GM18867 (cell line): ENCODE data around the gene TEFM.
A peak's percentile ranks its signal among the peaks of the same experiment; 100 is the strongest.
"Not testable (repeated sequence)": the region's sequence is repeated elsewhere in the genome, so short reads cannot be mapped to it uniquely, and the experiment has no call there.

Experiments
- ATAC-seq: cut with Tn5 transposase; IDR thresholded peaks from one replicate; pipeline ENCODE4 v1.9.1; 2021; ENCODE audit warnings: mild to moderate bottlenecking, moderate library complexity; ENCODE audit not compliant: unreplicated experiment

The TEFM gene

DNA sequence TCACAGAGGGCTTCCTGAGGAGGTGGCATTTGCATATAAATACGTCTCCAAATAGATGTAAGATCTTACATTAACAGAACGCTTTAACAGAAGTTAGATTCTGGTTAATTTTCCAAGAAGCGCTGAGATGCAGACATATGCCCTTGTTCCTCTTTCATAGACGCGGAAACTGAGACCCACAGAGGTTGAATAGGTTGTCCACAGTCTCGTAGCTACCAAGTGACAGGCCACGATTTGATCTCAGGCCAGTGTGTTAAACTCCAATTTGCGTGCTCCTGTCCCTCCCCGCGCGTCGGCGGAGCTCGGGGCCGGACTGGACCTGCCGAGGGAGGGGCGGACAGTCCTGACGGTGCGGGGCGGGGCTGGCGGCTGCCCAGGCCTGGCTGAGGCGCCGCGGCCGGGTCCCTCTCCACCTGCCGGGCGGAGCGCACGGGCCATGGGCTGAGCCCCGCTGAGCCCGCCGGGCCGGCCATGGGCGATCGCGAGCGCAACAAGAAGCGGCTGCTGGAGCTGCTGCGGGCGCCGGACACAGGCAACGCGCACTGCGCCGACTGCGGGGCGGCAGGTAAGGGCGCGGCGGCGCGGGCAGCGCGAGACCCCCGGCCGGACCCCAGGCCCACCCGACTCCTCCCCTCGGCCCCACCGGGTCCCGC, 15.6 kb upstream of the TEFM start, which contains the start of gene ADAP2:
ADAP2 (plus strand) TSS at position 402 of the 653 bp plus-strand sequence; CDS start at position 472, 70 bp downstream.
- peak; percentile 42 for ATAC-seq

DNA sequence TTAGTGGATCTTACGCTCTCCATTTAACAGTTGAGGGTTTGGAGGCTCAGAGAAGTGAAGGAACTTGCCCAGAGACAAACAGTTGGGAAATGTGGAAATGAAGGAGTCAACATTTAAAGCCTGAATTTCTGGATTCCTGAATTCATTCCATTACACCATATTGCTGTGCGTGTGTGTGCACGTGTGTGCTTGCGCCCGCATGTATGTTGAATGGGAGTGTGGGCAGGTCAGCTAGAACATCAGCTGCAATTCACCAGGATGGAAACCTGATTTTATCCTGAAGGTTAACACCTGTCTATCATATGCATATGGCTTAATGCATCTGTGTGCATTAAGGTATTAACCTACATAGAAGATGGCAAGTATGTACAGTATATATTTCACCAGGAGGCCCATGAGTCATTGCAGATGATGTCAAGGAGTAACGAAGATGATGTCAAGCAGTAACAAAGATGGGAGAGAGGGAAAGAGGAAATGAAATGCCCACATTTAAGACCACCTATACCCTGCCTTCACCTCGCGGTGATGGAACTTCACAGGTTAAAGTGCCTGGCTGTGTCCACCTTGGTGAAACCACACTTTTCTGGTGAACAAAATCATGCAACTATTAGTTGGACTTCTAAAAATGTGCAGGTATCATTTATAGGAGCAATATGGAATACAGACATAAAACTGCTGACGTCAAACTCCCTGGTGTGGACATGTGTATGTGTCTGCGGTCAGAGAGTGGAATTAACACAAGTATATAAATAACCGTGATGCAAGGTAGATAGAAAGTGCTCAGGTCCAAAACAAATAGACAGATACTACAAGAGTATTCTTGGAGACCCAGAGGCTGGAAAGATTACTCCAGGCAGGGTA, 14.9 kb upstream of the TEFM start:
- no peak for ATAC-seq

GRCh38 chr17:30920282-30920681, 14.2 kb upstream of the TEFM start:
- no peak for ATAC-seq

GRCh38 chr17:30917050-30917449, 11.0 kb upstream of the TEFM start:
- ATAC-seq: no peak

DNA sequence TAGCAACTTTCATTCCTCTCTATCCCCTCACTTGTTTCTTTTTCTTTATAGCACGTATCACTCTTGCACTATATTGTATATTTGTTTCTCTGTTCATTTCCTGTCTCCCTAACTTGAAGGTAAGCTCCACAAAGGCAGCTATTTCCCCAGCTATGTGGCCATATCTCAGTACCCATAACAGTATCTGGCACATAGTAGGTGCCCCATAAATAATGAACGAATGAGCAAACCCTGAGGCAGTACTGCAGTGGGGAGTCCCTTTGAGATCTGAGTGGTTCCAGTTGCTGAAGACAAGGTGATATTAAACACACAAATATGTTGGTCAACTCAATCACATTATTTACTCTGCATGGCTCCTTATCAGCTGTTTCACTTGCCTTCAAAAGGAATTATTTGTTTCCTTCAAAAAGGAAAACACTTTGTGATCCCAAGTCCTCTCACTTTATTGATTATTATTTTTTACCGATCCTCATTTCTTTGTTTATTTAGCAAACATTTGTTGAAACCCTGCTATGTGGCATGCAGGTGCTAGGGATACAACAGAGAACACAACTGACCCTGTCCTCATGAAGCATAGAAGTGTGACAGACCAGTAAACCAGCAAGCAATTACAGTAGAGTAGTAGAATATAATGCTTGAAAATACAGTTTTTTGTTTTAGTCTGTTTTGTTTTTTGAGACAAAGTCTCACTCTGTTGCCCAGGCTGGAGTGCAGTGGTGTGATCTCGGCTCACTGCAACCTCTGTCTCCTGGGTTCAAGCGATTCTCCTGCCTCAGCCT, 10.0 kb upstream of the TEFM start:
- ATAC-seq: no peak

DNA sequence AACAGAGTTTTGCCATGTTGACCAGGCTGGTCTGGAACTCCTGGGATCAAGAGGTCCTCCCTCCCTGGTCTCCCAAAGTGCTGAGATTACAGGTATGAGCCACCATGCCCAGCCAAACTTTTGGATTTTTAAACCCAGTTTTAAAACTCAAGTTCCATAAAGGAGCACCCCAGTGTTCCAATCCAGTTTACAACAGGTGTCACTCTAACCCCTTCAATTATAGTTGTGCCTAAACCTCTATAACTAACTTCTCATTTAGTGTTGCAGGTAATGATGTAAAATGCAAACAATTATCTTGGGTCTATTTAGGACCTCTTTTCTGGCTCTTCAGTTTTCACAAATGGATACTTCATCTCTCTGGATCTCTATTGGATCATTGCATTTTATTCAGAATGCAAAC, 7.9 kb upstream of the TEFM start:
- ATAC-seq: no peak

DNA sequence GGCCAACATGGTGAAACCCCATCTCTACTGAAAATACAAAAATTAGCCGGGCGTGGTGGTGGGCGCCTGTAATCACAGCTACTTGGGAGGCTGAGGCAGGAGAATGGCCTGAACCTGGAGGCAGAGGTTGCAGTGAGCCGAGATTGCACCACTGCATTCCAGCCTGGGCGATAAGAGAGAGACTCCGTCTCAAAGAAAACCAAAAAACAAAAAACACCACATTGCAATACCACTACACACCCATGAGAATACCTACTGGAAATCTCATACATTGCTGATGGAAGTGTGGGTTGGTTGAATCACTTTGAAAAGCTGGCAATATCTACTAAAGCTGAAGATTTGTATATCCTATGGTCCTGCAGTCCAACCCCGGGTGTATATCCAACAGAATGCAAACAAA, 4.1 kb upstream of the TEFM start:
- not testable (repeated sequence) for ATAC-seq

- ATAC-seq: no peak
Measured at GRCh38 chr17:30908717-30909420, 2.8 kb upstream of the TEFM start.

GRCh38 chr17:30905742-30906100, 317 bp downstream of the TEFM start:
- peak; percentile 25 for ATAC-seq

DNA sequence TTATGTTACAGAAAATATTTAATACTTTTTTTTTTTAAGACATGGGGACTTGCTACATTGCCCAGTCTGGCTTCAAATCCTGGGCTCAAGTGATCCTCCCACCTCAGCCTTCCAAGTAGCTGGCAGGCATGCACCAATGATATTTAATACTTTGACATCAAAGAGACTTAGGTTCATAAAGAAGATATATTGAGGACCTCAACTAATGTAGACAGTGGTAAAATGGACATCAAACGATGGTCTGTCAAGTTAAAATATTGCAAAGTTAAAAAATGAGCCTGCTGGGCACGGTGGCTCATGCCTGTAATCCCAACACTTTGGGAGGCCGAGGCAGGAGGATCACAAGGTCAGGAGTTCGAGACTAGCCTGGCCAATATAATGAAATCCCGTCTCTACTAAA, 8.7 kb downstream of the TEFM start:
- no peak for ATAC-seq

GRCh38 chr17:30894236-30894635, 11.8 kb downstream of the TEFM start:
- ATAC-seq: no peak

GRCh38 chr17:30886187-30886586, 19.9 kb downstream of the TEFM start:
- no peak for ATAC-seq

DNA sequence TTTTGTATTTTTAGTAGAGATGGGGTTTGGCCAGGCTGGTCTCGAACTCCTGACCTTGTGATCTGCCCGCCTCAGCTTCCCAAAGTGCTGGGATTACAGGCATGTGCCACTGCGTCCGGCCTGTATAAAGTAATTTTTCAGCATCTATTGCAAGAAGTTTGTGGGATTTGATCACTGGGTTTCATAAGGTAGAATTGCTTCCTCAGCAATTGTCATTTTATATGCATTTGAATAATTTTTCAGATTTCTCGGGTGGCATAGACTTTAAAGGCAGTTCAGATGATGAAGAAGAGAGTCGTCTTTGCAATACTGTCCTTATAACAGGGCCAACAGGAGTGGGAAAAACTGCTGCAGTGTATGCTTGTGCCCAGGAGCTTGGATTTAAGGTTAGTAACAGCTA, 37.0 kb downstream of the TEFM start:
- no peak for ATAC-seq

DNA sequence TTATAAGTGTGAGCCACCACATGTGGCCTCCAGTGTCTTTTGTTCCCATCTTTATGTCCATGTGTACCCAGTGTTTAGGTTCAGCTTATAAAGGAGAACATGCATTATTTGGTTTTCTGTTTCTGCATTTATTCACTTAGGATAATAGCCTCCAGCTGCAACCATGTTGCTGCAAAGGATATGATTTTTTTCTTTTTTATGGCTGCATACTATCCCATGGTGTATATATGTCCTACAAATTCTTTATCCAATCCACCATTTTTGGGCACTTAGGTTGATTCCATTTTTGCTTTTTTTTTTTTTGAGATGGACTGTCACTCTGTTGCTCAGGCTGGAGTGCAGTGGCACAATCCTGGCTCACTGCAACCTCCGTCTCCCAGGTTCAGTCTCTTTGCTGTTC, 41.4 kb downstream of the TEFM start:
- ATAC-seq: no peak

- ATAC-seq: no peak
Measured at GRCh38 chr17:30858556-30859250, 47.3 kb downstream of the TEFM start.

GRCh38 chr17:30854146-30854545, 51.9 kb downstream of the TEFM start:
- ATAC-seq: no peak
